NCI-H2171 treated with DMSO at 0.1 percent for 48 hours (cell line): ENCODE data around the gene PIM2.
"Not testable (repeated sequence)": the region's sequence is repeated elsewhere in the genome, so short reads cannot be mapped to it uniquely, and the experiment has no call there.

ENCODE experiments used
- DNase-seq: peaks from one replicate; lab custom pipeline; 2025; lab: John Stamatoyannopoulos, UW

PIM2 gene

DNA sequence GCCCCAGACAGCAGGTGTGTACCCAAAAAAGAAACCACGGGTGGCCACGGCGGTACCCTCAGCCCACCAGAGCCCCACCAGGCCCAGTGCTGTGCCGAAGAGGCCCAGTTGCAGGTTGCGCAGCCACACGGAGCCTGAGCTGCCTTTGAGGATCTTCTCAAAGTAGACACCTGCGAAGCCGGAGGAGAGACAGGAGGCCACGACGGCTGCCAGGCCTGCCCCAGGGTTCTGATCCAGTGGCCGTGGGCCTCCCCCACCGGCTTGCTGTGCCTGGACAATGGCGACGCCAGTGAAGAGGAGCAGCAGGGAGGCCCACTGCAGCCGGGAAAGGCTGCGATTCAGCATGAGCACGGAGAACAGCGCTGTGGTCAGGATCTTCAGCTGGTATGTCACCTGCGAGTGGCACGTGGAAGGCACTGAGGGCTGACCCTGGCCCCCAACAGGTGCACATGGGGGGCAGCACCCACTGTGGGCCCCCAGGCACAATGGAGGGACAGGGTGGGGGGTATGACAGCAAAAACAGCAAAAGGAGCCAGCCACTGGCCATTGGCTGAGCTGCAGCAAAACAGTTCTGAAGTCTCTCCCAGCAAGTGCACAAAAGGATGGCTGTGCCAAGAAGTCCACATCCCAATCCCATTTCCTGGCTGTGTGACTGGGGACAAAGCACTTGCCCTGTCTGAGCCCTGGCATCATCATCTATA lies 13.6 kb downstream of the PIM2 start:
- DNase-seq, result no peak

DNA sequence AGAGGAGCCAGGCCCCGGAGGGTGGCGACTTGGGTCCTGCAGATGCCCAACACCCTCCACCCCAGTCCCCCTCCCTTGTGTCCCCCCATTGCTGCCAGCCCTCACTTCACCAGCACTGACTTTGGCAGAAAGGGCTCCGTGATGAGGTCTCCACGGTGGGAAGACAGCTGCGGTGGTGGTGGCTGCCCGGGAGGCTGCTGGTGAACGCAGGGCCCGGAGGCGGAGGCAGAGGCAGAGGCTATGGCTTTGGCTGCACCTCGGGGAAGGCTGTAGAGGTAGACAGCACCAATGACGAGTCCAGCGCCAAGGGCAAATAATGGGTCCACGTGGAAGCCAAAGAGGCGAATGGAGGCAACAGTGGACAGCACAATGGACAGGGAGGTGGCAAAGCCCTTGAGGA lies 14.2 kb downstream of the PIM2 start:
- DNase-seq, result no peak

DNA sequence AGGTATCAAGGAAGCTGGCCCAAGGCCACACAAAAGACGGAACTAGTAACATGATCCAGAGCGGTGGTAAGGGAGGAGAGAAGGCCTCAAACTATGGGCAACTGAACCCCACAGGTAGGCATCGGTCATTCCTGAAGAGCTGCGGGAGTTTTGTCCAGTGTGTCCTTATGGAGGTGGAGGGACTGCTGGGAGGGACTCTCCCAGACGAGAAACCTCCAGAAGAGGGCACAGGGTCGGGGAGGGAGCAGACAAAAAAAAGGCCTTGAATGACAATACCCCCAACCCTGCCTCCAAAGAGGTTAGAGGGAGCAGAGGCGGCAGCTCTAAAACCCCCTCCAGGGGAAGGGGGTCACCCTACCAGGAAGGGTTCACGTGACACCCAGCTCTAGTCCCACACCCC lies 14.6 kb downstream of the PIM2 start:
- DNase-seq, result no peak

DNA sequence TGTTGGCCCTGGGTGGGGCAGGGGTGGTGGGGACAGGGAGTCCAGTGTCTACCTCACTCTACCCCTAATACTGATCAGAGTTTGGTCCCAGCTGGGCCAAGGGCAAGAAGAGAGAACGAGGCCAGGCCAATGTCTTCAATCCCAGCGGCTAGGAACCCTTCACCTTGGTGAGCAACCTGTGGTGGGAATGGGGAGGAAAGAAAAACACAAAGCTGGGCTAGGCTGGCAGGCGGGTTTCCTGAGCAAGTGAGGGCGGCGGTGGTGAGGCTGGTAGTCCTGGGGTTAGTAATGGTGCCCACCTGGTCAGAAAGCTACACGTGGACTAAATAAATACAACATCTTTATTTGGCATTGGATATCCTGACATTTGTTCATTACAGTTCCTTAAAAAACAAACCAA lies 15.5 kb downstream of the PIM2 start:
- DNase-seq, result no peak

DNA sequence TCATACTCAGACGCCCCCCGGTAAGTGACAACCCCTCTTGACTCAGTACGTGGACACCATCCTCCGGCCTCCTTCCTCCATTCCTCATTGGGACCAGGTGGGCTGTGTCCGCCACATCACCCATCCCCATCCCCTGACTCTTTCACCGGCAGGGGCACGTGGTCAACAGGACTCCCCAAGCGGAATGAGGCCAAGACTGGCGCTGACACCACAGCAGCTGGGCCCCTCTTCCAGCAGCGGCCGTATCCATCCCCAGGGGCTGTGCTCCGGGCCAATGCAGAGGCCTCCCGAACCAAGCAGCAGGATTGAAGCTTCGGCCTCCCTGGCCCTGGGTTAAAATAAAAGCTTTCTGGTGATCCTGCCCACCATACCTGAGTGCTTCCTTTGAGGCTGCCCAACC lies 16.0 kb downstream of the PIM2 start:
- DNase-seq, result no peak

DNA sequence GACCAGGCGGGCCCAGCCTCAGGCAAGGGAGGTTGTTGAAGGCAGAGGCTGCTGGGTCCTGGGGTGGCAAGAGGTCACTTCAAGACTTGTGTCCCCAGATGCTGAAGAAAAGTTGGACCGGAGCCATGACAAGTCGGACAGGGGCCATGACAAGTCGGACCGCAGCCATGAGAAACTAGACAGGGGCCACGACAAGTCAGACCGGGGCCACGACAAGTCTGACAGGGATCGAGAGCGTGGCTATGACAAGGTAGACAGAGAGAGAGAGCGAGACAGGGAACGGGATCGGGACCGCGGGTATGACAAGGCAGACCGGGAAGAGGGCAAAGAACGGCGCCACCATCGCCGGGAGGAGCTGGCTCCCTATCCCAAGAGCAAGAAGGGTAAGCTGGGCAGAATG lies 16.7 kb downstream of the PIM2 start:
- no peak for DNase-seq

DNA sequence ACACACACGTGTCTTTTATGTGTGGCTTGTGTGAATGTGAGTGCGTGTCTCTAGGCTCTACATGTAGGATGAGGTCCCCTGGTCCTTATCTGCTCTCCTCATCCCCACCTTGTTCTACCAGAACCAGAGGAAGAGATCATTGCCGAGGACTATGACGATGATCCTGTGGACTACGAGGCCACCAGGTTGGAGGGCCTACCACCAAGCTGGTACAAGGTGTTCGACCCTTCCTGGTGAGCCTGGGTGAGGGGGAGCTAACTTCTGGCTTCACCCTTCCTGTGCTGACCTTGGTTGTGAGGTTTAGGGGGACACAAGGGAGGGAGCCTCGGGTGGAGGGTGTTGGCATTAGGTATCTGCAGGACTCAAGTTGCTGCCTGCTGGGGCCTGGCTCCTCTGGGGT lies 17.8 kb downstream of the PIM2 start:
- no peak for DNase-seq

DNA sequence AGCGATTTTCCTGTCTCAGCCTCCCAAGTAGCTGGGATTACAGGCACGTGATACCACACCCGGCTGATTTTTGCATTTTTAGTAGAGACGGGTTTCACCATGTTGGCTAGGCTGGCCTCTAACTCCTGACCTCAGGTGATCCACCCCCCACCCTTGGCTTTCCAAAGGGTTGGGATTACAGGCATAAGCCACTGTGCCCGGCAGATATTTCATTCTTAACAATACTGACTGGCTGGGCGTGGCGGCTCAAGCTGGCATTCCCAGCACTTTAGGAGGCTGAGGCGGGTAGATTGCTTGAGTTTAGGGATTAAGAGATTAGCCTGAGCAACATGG lies 19.8 kb downstream of the PIM2 start:
- peak; percentile 25 for DNase-seq

DNA sequence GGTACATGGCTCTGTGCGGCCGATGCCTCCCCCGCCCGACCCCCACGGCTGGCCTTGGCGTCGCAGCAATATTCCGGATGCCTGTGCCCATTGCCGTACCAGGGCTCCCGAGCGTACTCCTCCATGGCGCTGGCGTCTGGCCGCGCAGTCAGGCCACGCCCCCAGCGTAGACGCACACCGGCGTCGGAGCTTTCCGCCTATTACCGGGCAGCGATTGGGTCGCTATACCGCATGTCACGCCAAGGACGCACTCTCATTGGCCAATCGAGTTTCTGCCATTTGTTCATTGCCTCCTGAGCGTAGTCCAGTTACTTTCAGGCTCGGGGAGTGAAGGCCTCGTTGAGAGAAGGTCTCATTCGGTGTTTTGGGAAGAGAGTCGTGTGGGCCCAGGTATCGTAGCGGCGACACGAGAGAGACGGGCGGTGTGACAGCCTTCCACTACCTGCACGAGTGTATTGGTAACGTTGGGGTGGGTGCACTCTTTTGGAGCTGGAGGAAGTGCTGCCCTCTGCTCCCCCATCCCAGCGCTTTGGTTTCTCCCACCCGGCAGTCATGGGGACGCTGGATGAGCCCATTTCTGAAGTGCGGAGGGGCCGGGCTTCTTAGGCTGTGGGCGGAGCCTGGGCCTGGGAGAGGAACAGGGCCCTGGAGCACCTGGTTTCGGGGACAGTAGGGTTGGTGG lies 21.1 kb downstream of the PIM2 start, which contains the start of the genes PQBP1 and TIMM17B:
Gene PQBP1 (plus strand): TSS at position 306 of the 682 bp plus-strand sequence. CDS start 580 bp downstream, outside the sequence.
Gene TIMM17B (minus strand): TSS at position 144 of the 682 bp plus-strand sequence. CDS start 19 bp downstream, at position 125.
- DNase-seq, result peak; percentile 92

DNA sequence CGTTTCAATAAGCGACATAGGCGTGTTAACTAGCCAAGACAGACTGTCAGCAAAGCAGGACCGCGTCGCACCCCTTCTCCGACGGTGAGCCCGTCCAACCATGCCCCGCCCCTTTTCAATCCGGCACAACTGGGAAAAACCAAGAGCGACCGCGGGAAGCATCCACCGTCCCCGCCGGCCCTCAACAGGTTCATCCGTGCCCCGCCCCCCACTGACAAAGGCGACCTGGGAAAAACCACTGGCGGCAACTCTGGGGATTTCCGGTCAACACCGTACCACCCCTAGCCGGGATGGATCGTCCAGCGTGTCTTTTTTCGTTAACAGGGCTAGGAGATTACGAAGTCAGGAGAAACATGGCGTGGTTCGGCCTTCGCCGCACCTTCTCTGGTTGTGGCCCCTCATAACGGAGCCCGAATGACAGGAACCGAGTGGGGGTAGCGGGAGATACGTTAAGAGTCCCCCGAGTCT lies 21.6 kb downstream of the PIM2 start:
- peak; percentile 68 for DNase-seq

DNA sequence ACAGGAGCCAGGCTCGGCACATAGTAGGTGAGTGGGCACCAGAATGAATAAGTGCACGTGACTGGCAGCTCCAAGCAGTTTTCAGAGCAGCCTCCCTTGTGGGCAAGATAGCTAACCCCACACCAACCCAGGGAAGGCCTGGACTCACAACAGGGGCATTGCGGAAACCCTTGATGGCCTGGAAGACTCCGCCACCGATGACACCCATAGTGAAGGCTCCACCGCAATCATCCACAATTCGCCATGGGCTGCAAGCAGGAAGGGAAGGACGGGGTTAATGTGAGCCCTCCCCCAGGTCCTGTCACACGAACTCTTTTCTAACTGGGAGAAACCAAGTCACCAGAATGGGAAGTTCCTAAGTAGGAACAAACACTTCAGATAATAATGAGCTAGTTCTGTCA lies 22.2 kb downstream of the PIM2 start:
- peak; percentile 3 for DNase-seq

DNA sequence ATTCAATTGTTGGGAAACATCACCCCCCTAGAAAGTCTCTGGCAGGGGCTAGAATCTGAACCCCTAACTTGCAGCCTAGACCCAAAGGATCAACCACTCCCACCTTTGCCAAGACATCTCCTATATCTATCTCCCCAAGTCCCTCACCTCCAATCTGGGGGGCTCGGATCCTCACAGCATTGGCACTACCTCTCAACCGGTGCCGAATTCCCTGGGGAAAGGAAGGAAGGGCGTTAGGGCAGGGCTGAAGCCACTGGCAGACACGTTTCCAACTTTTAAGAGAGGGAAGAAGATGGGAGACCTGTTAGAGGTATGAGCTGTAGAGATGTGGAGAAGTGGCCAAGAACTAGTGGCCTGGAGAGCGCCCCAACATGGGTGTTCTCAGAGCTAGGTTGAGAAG lies 23.9 kb downstream of the PIM2 start:
- DNase-seq, result no peak

DNA sequence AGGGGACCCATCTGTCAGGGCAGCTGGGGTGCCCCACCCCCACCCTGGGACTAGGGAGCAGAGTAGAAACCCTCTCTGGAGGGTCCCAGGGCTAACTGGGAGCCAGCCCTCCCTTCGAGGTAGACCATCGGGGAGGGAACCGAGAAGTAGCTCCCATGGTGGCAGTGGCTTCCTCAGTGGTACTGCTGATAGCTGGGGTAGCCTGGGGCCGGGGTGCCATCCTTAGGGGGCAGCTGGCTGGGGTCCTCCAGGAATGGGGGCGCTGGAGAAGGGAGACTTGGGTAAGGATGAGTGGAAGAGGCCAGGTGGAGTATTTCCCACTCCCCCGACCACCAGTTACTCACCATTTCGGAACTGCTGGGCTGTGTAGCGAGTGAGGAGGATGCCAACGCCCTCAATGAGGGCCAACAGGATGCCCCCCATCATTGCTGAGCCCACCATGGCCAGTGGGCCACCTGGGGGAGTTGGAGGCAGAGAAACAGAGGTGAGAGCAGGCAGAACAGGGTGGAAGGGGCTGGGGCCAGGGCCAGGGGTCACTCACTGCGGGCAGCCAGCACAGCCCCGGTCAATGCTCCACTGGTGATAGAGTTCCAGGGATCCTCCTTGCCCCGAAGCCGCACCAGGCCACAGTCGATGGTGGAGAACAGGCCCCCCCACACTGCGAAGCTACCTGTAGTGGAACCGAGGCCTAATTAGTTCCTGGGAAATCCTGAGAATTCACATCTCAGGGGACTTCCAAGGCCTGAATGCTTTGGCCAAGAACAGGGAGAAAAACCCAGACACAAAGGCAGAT lies 25.1 kb downstream of the PIM2 start:
- no peak for DNase-seq

DNA sequence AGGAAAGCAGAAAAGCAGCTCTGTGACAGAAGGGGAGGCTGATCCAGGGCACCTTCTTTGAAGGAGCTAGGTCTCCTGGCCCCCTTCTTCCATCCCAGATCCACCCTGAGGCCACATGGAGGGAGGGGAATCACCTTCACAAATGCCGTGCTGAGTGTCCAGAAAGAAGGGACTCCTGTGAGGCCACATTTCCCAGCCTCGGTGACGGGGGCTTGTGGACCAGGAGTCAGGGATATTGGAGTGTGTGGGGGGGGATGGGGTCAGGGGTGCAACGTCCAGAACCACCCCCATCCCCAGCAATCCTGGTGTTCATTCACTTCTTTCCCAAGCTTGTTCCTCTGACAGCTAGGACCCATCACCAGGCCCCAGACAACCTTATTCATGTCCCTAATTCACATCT lies 25.9 kb downstream of the PIM2 start:
- DNase-seq, result no peak

DNA sequence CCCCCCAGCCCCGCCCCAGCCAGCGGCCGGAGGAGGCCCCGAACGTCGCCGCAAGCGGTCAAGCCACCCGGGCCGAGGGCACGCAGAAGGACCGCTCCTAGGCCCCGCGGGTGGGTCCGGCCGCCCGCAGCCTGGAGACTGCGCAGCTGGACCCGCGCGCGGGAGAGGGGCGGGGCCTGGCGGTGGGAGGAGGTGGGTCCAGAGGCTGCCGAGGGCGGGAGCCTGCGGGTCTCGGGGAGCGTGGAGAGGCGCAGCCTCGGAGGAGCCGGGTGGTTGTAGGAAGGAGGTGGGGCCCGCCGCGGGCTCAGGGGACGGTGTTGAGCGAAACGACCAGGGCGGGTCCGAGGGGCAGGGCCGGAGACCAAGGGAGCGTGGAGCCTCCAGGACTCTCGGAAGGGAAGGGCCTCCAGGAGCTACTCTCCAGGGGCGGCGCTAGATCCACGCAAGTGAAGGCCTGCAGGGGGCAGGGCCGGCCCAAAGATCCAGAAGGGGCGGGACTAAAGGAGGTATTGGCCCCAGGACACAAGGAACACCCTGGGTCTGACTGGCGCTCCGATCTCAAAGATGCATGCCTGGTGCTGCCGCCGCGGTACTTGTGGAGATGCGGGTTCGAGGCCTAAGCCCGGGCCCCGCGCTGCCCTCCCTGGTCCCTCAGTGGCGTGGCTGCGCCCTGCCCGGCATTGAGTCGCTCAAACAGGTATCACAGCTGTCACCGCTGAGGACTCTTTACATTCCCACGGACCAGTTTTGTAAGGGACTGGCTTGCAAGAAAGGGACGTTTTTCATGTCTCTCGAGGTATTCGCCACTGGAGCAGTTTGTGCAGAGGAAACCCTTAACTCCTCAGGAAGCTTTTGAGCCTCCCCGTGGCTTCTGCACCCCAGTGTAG lies 27.2 kb downstream of the PIM2 start:
- DNase-seq, result peak; percentile 79

DNA sequence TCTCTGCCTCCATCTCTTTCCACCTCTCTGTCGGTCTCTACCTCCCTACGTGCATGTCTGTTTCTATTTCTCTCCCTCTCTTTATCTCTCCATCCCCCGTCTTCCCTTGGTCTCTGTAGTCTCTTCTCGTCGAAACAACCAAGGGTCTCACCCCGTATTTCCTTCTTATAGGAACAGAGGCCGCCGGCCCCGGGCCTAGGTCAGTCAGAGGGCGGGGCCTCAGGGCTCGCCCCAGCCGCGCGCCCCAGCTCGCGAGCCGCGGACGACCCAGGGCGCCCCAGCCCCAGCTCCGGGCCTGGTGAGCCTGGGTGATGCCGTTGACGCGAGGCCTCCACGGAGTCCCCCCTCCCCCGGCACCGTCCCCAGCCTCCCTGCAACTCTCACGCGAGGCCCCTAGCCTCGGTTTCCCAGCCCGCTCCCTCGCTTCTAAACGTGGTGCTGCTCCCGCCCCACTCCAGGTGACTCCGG lies 27.9 kb downstream of the PIM2 start:
- DNase-seq, result no peak

DNA sequence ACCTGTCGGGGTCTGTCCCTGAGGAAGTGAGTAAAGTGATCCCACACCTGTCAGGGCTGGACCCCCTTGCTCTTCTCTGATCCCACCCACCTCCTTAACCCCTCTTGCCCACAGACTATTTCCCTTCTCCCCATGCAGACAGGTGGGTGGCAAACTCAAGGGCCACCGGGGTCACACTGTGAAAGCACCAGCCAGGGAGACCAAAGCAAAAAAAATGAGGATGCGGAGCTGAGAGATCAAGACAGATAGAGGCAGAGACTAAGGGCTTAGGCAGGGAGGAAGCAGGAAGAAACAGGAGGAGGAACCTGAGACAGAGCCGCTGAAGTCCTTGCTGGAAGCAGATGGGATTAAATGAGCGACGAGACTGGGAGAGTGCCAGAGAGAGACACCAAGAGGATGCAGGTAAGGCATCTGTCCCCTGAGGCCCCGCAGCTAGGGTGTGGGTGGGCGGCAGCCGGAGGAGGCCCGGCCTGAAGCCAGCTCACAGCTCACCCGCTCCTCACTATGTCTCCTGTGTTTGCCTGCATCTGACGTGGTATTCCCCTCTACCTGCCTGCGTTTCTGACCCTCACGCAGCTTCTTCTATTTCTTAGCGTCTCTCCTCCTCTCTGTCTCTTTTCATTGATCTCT lies 28.4 kb downstream of the PIM2 start:
- peak; percentile 87 for DNase-seq

DNA sequence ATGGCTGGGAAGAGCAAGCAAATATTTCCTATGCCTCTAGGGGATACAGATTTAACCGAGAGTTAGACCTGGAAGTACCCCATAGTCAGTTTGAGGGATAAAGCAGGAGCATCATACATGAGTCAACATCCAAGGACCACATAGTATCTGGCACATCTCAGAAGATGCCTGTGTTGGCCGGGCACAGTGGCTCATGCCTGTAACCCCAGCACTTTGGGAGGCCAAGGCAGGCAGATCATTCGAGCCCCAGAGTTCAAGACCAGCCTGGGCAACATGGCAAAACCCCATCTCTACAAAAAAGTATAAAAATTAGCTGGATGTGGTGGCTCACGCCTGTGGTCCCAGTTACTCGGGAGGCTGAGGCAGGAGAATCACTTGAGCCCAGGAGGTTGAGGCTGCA lies 32.2 kb downstream of the PIM2 start:
- DNase-seq, result not testable (repeated sequence)

DNA sequence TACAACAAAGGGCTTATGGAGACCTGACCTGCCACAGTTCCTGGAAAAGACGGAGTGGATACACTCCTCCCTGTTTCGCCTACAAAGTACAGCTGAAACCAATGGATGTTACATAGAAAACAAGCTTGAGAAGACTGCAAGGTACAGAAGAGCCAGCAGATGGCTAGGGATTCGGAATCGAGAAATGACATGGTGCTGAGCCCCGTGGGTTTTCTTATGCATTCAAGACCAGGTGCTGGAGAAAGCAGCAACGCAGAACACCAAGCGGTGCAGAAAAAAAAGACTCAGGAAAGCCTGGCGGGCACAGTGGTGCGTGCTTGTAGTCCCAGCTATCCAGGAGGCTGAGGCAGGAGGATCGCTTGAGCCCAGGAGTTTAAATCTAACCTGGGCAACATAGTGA lies 35.1 kb downstream of the PIM2 start:
- DNase-seq, result peak; percentile 25

DNA sequence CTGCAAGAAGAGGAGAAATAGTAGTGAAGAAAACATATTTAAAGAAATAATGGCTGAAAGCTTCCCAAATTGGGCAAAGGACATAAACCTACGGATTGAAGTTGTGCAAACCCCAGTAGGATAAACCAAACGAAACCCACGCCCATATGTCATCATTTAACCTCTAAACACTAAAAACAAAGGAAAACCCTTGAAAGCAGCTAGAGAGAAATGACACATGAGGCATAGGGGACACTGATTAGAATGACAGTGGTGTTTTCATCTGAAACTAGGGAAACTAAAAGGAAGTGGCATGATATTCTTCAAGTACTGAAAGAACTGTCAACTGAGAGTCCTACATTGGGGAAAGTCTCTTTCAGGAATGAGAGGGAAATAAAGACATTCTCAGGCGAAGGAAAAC lies 41.9 kb downstream of the PIM2 start:
- not testable (repeated sequence) for DNase-seq

DNA sequence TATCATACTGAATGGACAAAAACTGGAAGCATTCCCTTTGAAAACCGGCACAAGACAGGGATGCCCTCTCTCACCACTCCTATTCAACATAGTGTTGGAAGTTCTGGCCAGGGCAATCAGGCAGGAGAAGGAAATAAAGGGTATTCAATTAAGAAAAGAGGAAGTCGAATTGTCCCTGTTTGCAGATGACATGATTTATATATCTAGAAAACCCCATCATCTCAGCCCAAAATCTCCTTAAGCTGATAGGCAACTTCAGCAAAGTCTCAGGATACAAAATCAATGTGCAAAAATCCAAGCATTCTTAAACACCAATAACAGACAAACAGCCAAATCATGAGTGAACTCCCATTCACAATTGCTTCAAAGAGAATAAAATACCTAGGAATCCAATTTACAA lies 46.8 kb downstream of the PIM2 start:
- not testable (repeated sequence) for DNase-seq
